GM12872 (cell line): ENCODE results near the gene CEP164.

ENCODE experiments used
- TF ChIP-seq, protein P1 (sequence below): IDR thresholded peaks from 3 replicates; pipeline ENCODE4 v1.5.1; 2011; ENCODE audit warnings: low read depth, mild to moderate bottlenecking, low read length, moderate library complexity; ENCODE audit not compliant: insufficient read depth

Gene CEP164

DNA sequence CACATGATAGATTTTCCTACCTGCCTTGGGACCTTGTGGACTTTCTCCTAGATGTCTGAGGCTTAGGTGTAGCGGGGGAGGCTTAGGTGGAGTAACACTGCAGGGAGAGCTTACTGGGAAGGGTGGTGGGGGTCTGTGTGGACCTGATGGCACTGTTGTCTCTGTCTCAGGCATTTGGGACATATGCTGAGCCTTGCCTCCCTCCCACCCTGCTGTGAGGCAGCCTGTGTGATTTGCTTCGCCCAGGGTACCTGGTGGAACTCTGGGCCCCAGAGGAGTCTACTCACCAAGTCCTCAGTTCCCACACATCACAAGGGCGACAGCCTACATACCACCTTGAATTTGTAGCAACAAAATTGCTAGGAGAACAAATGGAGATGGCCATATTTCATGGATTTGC lies 80.7 kb downstream of the CEP164 start:
- TF ChIP-seq, protein P1, sequence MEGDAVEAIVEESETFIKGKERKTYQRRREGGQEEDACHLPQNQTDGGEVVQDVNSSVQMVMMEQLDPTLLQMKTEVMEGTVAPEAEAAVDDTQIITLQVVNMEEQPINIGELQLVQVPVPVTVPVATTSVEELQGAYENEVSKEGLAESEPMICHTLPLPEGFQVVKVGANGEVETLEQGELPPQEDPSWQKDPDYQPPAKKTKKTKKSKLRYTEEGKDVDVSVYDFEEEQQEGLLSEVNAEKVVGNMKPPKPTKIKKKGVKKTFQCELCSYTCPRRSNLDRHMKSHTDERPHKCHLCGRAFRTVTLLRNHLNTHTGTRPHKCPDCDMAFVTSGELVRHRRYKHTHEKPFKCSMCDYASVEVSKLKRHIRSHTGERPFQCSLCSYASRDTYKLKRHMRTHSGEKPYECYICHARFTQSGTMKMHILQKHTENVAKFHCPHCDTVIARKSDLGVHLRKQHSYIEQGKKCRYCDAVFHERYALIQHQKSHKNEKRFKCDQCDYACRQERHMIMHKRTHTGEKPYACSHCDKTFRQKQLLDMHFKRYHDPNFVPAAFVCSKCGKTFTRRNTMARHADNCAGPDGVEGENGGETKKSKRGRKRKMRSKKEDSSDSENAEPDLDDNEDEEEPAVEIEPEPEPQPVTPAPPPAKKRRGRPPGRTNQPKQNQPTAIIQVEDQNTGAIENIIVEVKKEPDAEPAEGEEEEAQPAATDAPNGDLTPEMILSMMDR, result no peak

DNA sequence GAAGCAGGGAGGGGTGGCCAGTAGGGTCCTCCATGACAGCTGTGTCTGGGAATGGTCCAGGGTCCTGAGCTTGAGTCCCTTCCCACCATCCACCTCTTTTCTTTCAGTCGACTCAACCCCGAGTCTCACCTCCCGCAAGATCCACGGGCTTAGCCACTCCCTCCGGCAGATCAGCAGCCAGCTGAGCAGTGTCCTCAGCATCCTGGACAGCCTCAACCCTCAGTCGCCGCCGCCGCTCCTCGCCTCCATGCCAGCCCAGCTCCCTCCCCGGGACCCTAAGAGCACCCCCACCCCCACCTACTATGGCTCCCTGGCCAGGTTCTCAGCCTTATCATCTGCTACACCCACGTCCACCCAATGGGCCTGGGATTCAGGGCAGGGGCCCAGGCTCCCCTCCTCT lies 81.9 kb downstream of the CEP164 start:
- TF ChIP-seq, protein P1, result no peak

DNA sequence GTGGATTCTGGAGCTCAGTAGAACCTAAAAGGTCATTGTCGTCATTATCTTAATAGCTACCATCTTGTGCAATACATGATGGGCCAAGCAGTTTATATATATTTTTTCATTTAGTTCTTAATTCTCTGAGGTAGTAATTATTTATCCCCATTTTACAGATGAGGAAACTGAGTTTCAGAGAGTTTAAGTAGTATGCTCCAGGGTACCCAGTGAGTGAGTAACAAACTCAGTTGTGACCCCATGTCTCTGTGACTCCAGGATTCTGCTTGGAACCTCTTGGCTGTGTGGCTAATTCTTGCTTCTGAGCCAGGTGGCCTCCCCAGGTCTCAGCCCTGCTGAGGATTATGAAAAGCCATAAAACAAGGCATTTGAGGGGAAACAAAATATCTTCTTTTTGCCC lies 82.6 kb downstream of the CEP164 start:
- TF ChIP-seq, protein P1, result no peak

DNA sequence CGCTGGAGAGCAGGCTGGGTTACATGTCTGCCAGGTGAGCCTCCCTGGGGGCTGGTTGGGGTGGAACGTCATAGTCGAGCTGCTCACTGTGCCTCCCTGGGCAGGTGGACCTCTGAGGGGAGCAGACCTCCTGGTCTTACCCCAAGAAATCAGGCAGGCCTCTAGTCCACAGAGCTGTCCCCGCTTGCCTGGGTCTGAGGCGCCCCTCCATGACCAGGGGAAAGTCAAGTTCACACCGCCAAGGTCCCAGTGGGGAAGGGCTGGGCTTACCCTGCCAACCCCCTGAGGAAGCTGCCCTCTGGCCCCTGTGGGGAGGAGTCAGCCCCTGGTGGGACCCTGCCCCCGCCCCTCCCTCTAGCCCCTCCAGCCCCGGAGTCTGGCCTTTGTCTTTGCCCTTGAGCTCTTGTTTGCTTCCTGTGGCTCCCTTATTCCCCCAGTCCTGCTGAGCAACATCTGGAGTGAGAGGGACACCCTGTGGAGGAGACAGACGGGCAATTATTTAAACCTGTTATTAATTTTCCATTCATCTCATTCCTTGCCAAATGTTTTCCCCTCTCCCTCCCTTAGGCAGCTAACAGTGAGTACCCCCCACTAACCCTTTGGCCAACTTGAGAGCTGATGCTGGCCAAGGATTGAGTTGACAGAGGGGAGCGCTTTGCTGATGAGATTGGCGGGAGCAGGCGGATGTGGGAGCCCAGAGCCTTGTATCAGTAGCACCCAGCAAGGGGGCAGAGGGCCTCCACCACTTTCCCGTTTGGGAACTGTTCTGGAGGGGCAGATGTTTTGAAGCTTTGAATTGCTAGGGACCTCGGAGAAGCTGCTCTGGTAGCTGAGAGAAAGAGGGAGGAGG lies 83.4 kb downstream of the CEP164 start:
- TF ChIP-seq, protein P1, result no peak

DNA sequence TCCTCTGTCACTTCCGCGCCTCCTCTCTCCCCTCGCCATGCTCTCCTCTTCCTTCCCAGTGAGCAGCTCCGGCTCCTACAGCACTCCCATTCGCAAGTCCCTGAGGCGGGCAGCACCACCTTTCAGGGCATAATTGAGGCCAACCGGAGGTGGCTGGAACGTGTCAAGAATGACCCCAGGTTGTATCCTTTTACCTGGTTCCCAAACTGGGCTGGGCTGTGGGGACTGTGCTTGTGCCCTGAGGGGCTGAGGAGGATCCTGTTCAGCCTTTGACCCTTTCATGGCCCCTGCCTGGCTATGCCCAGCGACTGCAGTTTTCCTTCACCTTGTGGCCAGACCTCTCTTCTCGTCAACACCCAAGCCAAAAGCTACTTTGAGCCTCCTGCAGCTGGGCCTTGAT lies 84.1 kb downstream of the CEP164 start:
- TF ChIP-seq, protein P1, result no peak

DNA sequence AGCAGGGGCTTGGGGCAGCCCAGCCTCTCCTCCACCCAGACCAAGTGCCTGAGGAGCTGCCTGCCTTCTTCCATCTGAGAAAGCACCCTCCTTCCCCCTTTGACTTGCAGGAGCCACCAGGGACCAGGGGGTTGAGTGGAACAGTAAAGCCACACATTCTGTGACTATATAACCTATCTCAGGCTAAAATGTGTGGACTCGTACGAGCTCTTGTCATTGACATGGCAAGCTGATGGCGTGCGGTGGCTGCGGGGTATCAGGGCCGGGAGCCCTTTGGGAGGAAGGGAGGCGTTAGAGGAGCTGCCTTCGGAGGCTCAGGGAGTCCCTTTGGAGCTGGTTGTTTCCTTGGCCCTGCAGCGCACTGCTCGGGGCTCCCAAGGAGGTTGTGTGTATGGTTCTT lies 84.5 kb downstream of the CEP164 start:
- TF ChIP-seq, protein P1, result no peak

DNA sequence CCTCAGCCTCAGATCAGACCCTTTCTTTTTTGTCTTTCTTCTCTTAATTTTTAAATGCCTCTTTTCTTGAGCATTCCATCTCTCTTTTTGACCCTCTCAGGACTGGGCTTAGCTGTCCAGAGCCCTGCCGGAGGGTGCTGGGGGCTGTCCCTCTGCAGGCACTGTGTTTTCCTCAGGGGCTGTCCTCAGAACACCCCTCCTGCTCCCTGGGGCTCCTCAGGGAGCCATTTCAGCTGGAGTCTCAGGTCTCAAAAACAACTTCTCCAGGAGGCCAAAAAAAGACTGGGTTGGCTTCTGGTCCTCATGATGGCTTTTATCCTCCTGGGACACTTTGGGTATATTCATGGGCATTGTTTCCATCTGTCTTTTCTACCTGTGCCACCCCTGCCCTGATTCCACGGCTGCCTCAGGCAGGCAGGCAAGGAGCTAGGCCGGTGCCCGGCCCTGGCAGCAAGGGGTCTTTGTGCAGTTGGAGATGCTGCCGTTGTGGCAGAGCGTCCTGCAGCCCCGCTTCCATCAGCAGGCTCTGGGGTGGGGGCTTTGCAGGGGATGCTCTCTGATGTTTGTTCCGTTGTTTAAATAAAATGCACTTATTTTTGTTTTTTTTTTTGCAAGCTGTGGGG lies 85.1 kb downstream of the CEP164 start:
- TF ChIP-seq, protein P1, result no peak
